ENCODE results near the gene MIR17HG. TPM values are rescaled to one million over a fixed set of nuclear protein-coding genes. Genes with fewer than 3 reads are reported as not detected.
A peak's percentile ranks its signal among the peaks of the same experiment; 100 is the strongest.
"Not testable (repeated sequence)": the region's sequence is repeated elsewhere in the genome, so short reads cannot be mapped to it uniquely, and the experiment has no call there.

The MIR17HG gene
- 43.9 and 55.8 TPM in 2 replicates for total RNA-seq (2014; rRNA removed; shearing (Covaris generic))

DNA sequence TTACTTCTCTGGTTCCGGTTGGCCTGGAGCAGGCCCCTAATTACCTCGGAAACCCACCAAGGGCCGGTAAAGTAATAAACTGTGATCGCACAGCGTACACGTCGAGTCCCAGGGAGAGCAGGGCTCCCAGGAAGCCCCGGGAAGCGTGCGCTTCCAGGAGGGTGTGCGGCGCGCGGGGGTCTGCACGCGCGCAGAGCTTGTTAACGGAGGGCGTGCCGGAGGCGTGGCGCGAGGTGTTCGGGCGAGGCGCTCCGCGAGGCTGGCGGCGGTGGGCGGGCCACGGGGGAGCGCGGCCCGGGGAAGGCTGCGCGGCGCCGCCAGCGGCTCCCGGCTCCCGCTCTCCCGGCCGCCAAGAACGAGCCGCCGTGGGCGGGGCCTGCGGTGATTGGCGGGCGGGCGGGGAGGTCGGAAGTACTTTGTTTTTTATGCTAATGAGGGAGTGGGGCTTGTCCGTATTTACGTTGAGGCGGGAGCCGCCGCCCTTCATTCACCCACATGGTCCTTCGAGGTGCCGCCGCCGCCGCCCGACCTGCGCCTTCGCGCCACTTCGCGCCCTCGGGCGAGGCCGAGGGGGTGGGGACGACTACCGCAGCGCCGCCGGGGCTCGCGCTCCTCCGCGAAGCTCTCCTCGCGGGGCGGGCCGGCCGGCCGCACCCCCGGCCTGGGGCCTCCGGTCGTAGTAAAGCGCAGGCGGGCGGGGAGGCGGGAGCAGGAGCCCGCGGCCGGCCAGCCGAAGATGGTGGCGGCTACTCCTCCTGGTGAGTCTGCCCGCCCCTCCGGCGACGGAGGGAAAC is at the start of gene MIR17HG:
TSS of gene MIR17HG (plus strand) at position 486 of the 794 bp plus-strand sequence.
- Histone ChIP-seq H3K4me1 (peaks cover 7% of the 10 kb centered on the region), H3K27me3 (no peaks in the 10 kb centered on the region), H3K27ac (peak within 1 kb of the TSS; percentile 72), H3K9me3 (replicated peaks) (no peaks in the 10 kb centered on the region), H3K36me3 (peaks cover 32% of the 10 kb centered on the region), H3K4me3 (peak within 1 kb of the TSS; percentile 97)
- peak; percentile 89 to 90 for DNase-seq

DNA sequence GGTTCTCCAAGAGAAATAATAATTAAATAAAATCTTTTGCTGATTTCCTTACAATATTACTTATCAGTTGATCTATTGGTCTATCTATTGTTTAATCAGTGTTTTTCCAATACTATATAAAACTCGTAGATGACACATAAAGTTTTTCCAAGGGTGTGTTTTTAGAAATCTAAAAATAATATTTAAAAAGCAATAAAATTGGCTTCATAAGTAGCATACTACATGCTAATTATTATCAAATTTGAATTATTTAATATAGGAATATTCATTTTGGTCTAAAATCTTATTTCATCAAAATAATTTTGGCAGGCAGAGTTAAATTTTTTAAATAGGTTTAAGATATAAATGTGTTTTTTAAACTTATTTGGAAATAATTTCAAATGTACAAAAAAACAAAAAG is 49.4 kb upstream of the MIR17HG start:
- Histone ChIP-seq H3K27ac (no peak overlapping the region), H3K4me3 (no peak overlapping the region), H3K36me3 (no peaks in the 10 kb centered on the region), H3K9me3 (replicated peaks) (no peaks in the 10 kb centered on the region), H3K4me1 (no peaks in the 10 kb centered on the region), H3K27me3 (no peaks in the 10 kb centered on the region)
- DNase-seq, result no peak

DNA sequence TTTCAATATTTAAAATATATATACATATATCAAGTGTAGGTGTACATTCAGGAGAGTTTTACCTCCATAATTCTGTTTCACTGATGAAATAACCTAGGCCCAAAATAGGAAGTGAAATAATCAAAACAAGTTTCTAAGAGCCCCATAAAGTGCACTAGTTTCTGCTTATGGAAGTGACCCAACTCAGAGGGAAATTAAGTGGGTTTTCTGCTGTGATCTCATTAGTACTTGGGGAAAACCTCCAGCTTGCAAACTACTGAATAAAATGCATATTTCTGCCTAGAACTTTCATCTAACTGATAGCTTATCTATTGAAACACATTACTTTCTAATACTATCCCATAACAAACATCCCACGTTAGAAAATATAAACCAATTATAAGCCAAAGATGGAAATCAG is 45.4 kb upstream of the MIR17HG start:
- Histone ChIP-seq H3K9me3 (replicated peaks) (no peaks in the 10 kb centered on the region), H3K27me3 (no peaks in the 10 kb centered on the region), H3K4me1 (no peaks in the 10 kb centered on the region), H3K36me3 (no peaks in the 10 kb centered on the region), H3K27ac (no peak overlapping the region), H3K4me3 (no peak overlapping the region)
- no peak for DNase-seq

DNA sequence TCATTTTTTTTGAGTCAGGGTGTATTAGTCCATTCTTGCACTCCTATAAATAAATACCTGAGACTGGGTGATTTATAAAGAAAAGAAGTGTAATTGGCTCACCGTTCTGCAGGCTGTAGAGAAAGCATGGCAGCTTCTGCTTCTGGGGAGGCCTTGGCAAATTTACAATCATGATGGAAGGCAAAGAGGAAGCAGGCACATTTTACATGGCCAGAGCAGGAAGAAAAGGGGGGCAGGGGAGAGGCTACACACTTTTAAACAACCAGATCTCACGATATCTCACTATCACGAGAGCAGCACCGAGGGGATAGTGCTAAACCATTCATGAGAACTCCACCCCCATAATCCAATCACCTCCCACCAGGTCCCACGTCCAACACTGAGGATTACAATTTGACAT is 44.5 kb upstream of the MIR17HG start:
- Histone ChIP-seq H3K4me1 (no peaks in the 10 kb centered on the region), H3K27ac (no peak overlapping the region), H3K9me3 (replicated peaks) (no peaks in the 10 kb centered on the region), H3K36me3 (no peaks in the 10 kb centered on the region), H3K27me3 (no peaks in the 10 kb centered on the region), H3K4me3 (no peak overlapping the region)
- no peak for DNase-seq

DNA sequence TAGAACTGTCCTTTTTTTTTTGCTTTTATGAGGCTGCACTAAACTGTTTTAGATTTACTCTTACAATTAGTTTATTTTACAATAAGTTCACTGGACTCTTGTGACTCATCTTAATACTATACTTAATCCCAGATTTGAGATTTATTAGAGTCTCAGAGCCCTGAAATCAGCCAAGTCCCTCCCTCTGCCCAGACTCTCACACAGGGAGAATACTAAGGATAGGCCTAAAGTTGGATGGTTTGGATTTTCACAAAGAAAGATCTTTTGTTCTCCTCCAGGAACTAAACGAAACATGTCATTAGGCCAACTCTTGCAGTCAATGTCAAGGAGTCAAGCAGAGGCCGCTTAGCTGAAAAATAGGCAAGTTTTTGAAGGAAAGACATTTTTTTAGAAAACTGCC is 42.7 kb upstream of the MIR17HG start:
- no peak for DNase-seq

DNA sequence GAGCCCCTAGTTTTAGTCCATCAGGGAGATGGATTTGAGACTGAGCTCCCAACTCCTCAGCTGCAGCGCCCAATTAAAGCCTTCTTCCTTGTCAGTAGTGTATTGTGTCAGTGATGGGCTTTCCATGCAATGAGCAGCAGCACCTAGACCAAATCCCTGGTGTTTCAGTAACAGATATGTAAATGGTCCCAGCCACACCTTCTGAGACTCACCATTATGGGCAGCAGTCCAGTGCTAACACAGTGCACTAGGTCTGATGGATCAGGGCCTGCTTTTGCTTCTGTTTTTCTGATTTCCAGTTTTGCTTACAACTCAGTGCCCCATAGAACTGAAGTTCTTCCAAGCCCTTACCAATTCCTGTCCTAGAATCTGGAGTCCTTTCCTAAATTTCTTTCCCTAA is 41.8 kb upstream of the MIR17HG start:
- Histone ChIP-seq H3K27ac (no peak overlapping the region), H3K4me1 (no peaks in the 10 kb centered on the region)
- no peak for DNase-seq

More for the DNA sequence above, 42.7 kb upstream of the MIR17HG start:
- H3K4me3 ChIP-seq, result no peak overlapping the region
- no peaks in the 10 kb centered on the region for H3K4me1 ChIP-seq
- no peaks in the 10 kb centered on the region for H3K27me3 ChIP-seq
- no peak overlapping the region for H3K27ac ChIP-seq
- no peaks in the 10 kb centered on the region for H3K9me3 ChIP-seq (replicated peaks)
- no peaks in the 10 kb centered on the region for H3K36me3 ChIP-seq

DNA sequence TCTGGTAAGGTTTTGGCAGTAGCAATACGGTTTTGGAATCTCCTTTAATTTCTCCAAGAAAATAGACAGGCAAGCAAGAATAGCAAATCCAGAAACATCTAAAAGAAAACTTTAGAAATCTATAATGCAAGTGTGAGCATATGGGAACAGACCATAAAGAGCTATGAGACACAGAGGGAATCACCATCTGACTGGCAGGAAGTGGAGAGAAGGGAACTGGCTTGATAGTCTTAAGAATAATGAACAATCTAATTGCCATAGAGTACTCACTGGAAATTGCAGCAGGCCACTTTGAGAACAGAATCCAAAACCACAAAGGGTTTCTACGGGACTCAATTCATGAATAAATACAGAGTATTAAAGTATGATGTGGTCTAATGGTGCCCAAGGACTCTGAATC is 39.6 kb upstream of the MIR17HG start:
- Histone ChIP-seq H3K36me3 (no peaks in the 10 kb centered on the region), H3K9me3 (replicated peaks) (no peaks in the 10 kb centered on the region), H3K4me3 (no peak overlapping the region), H3K27ac (no peak overlapping the region), H3K4me1 (no peaks in the 10 kb centered on the region), H3K27me3 (no peaks in the 10 kb centered on the region)
- DNase-seq, result no peak

More for the DNA sequence above, 41.8 kb upstream of the MIR17HG start:
- no peaks in the 10 kb centered on the region for H3K9me3 ChIP-seq (replicated peaks)
- no peaks in the 10 kb centered on the region for H3K27me3 ChIP-seq
- no peaks in the 10 kb centered on the region for H3K36me3 ChIP-seq
- H3K4me3 ChIP-seq, result no peak overlapping the region

DNA sequence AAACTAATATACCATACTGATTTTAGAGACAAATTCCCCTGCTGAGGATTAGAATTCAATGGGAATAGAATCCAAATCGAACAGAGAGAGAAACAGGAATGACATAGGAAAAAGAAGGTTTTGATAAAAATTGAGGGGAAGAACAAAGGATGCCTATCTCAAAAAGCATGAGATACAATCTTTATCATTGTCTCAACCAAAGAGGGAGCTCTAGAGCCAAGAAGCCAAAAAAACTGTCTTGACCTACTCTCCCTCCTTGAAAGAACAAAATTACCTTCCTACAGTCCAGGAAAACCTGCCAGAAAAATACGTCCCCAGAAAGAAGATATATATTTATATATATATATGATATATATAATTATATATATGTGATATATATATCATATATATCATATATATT is 39.2 kb upstream of the MIR17HG start:
- H3K4me3 ChIP-seq, result no peak overlapping the region
- no peak for DNase-seq
- H3K27ac ChIP-seq, result no peak overlapping the region
- no peaks in the 10 kb centered on the region for H3K27me3 ChIP-seq
- H3K9me3 ChIP-seq (replicated peaks), result no peaks in the 10 kb centered on the region
- H3K36me3 ChIP-seq, result no peaks in the 10 kb centered on the region
- no peaks in the 10 kb centered on the region for H3K4me1 ChIP-seq

DNA sequence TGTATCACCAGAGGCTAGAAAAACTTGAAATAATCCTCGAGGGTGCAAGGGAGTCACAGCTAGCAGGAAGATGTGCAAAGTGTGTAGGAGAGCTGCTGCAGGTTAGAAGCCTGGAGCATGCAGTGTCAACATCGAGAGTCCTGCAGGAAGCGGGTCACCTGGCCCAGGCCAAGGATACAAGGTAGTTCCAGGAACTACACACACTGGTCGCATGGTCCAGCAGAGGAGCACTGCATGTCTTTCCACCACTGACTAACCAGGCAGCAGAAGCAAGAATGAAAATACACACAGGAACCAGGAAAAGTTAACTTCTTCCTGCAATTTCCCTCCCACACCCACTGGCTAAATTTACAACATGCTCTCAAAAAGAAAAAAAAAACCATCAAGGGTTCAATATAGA is 36.0 kb upstream of the MIR17HG start:
- no peak for DNase-seq
- Histone ChIP-seq H3K4me3 (no peak overlapping the region), H3K36me3 (no peaks in the 10 kb centered on the region), H3K27me3 (no peaks in the 10 kb centered on the region), H3K27ac (no peak overlapping the region), H3K9me3 (replicated peaks) (no peaks in the 10 kb centered on the region), H3K4me1 (no peaks in the 10 kb centered on the region)

DNA sequence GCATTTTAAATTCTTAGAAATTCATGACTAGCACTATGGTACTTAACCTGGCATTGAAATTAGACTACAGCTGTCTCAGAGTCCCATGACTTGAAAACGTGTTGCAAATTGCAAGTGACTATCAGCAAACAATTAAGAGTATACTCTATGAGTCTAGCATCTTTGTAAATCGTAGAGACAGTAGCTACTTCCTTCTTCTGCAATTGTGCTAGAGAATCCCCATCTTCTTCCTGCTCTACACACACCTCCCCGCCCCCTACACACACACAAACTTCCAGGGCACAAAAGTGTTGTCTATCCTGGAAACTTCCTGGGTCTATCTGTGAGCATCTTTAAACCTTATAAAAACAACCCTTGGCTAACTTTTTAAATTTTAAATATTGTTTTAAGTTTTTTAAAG is 35.2 kb upstream of the MIR17HG start:
- no peaks in the 10 kb centered on the region for H3K36me3 ChIP-seq
- H3K4me1 ChIP-seq, result no peaks in the 10 kb centered on the region
- H3K4me3 ChIP-seq, result no peak overlapping the region
- no peak overlapping the region for H3K27ac ChIP-seq
- H3K9me3 ChIP-seq (replicated peaks), result no peaks in the 10 kb centered on the region
- no peak for DNase-seq
- no peaks in the 10 kb centered on the region for H3K27me3 ChIP-seq

DNA sequence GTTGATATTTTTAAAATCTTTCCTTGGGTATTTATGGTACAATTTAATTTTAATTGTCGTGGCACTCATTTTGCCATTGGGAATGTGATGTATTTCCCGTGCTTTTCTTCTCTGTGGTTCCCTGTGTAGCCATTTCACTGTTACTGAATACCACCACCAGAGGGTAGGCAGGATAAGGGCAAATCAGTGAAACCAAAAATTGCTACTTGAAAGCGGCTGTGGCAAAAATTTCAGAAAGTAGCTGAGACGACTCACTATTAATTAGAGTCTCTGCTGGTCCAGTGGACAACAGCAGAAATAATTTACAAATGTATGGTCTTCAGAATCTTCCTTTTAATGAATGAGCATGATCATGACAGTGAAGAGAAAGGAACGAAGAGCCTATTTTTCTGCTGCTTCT is 34.4 kb upstream of the MIR17HG start:
- no peaks in the 10 kb centered on the region for H3K27me3 ChIP-seq
- H3K36me3 ChIP-seq, result no peaks in the 10 kb centered on the region
- DNase-seq, result peak in 1 of 2 experiments; percentile 20
- H3K27ac ChIP-seq, result no peak overlapping the region
- no peaks in the 10 kb centered on the region for H3K9me3 ChIP-seq (replicated peaks)
- no peaks in the 10 kb centered on the region for H3K4me1 ChIP-seq
- H3K4me3 ChIP-seq, result no peak overlapping the region

DNA sequence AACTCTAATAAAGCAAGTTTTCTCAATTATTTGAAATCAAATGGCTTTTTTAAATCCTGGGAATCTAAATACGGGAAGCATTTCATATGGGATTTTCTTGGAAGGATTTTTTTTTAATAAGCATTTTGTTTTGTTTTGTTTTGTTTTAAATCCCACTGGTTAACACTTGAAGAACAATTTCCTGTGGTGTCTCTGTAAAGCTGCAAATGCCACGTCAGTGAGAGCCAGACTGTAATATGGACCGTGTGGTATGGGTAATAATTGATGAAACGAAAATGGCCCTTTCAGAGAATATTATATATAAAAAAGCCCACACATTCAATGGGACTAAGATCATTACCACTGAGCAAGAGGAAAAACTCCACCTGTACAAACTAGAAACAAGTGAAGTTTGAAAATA is 33.9 kb upstream of the MIR17HG start:
- H3K4me1 ChIP-seq, result no peaks in the 10 kb centered on the region
- H3K36me3 ChIP-seq, result no peaks in the 10 kb centered on the region
- no peak for DNase-seq
- H3K27ac ChIP-seq, result no peak overlapping the region
- H3K4me3 ChIP-seq, result no peak overlapping the region
- H3K9me3 ChIP-seq (replicated peaks), result no peaks in the 10 kb centered on the region
- no peaks in the 10 kb centered on the region for H3K27me3 ChIP-seq

DNA sequence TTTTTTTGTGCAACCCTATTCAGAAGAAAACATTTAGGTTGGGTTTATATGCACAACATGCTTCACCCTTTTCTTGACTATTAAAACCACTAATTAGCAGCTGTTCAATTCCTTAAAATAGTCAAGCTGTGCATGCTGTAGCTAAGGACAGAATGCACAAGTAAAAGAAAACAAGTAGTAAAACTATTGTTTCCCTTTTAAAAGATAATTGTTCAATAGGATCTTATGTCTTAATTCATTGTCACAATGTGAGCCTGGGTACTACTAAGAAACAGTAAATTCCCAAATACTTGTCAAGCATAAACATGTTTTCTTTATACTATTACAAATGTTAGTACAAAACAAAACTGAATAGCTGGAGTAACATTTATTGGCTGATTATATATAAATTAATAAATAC is 32.6 kb upstream of the MIR17HG start:
- Histone ChIP-seq H3K4me3 (no peak overlapping the region), H3K4me1 (no peaks in the 10 kb centered on the region), H3K27ac (no peak overlapping the region), H3K9me3 (replicated peaks) (no peaks in the 10 kb centered on the region), H3K27me3 (no peaks in the 10 kb centered on the region), H3K36me3 (no peaks in the 10 kb centered on the region)
- no peak for DNase-seq

DNA sequence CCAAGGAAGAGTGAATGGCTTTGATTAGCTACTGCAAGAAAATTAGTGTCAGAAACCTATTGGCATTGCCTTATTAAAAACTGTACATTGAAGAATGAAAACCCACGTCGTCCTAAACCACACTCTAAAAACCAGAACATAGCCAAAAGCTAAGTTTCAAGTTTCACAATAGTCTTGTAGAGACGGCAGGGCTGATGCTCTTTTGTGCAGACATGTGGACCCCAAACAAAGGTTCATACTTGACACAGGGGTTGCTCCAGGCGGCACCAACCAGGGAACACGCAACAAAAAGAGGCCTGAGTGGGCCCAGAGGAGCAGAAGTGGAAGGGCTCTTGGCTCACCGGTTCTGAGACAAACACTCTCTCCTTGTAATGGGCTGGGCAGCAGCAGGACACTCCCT is 28.6 kb upstream of the MIR17HG start:
- no peak overlapping the region for H3K4me3 ChIP-seq
- H3K27ac ChIP-seq, result no peak overlapping the region
- no peaks in the 10 kb centered on the region for H3K27me3 ChIP-seq
- no peaks in the 10 kb centered on the region for H3K4me1 ChIP-seq
- no peak for DNase-seq
- no peaks in the 10 kb centered on the region for H3K9me3 ChIP-seq (replicated peaks)
- no peaks in the 10 kb centered on the region for H3K36me3 ChIP-seq

DNA sequence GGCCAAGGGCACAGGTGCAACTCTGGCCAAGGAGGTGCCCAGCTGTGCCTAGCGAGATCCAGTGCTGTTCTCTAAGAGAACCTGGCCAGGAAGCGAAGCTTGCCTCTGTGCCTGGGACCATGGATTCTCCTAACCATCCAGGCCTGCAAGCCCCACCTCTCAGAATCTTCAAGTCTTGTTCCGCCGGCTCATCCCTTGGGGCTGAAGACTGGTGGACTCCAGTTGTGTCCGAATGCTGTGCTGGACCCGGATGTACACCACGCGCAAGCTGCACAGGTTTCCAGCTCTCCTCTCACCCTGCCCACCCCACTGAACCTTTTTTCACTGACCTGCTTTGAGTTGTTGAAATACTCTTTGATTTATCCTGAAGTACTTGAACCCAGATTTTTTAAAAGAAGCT is 27.5 kb upstream of the MIR17HG start:
- DNase-seq, result no peak
- Histone ChIP-seq H3K4me1 (no peaks in the 10 kb centered on the region), H3K27ac (no peak overlapping the region), H3K36me3 (no peaks in the 10 kb centered on the region), H3K9me3 (replicated peaks) (no peaks in the 10 kb centered on the region), H3K4me3 (no peak overlapping the region), H3K27me3 (no peaks in the 10 kb centered on the region)

DNA sequence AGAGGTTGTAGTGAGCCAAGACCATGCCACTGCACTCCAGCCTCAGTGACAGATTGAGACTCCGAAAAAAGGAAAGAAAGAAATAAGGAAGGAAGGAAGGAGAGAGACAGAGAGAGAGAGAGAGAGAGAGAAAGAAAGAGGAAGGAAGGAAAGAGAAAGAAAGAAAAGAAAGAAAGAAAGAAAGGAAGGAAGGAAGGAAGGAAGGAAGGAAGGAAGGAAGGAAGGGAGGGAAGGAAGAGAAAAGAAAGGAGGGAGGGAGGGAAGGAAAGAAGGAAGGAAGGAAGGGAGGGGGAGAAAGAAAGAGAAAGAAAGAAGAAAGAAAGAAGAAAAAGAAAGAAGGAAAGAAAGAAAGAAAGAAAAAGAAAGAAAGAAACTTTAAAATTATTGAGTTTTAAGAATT is 26.5 kb upstream of the MIR17HG start:
- not testable (repeated sequence) for H3K36me3 ChIP-seq; H3K9me3 ChIP-seq (replicated peaks); H3K27me3 ChIP-seq; H3K4me1 ChIP-seq; DNase-seq; H3K4me3 ChIP-seq; H3K27ac ChIP-seq

All from SJCRH30 (cell line).